ENCODE data around the gene AUTS2. TPM values are rescaled to one million over a fixed set of nuclear protein-coding genes. Genes with fewer than 3 reads are reported as not detected.

AUTS2 gene
- polyA plus RNA-seq, 1 donor (not counting 4 experiments of a cell fraction or from before 2014, with no cell fraction given) = 4.7 TPM

GRCh38 chr7:70489813-70490212 is 891.5 kb downstream of the AUTS2 start:
- dilution Hi-C loops (cut with MboI; ENCODE audit: extremely low pct_ligation_motif_present, low sequenced_read_pairs) = no loop called here
- no peak overlapping the region for H3K9ac ChIP-seq (ENCODE audit: control insufficient read depth, extremely low read depth, insufficient read depth, low read length)
- no peaks in the 10 kb centered on the region for H3K79me2 ChIP-seq (ENCODE audit: control insufficient read depth, insufficient read depth, low read length)
- H4K20me1 ChIP-seq (ENCODE audit: control insufficient read depth, extremely low read depth, insufficient read depth, low read length) = no peaks in the 10 kb centered on the region
- no peak overlapping the region for H3K27ac ChIP-seq (ENCODE audit: control insufficient read depth, insufficient read depth, low read length)
- H3K9me1 ChIP-seq (ENCODE audit: control insufficient read depth, extremely low read depth, insufficient read depth, low read length) = no peaks in the 10 kb centered on the region
- no peak overlapping the region for H2AFZ ChIP-seq (ENCODE audit: control insufficient read depth, low read length)
- FAIRE-seq = no peak
- H3K4me3 ChIP-seq (ENCODE audit: control insufficient read depth in 2 of 3, extremely low read depth in 1 of 3, insufficient read depth in 2 of 3, low read depth in 1 of 3, low read length in 3 of 3) = no peak overlapping the region
- no peak overlapping the region for H3K4me2 ChIP-seq (ENCODE audit: control insufficient read depth, extremely low read depth, insufficient read depth, low read depth, low read length)
- DNase-seq (ENCODE audit: low read depth, low spot score) = no peak
- TF ChIP-seq EZH2 (IDR thresholded peaks at IDR 0.05; ENCODE audit: low read length) = no peak
- TF ChIP-seq CTCF (optimal IDR thresholded peaks at IDR 0.05 in 1 of 3, IDR thresholded peaks at IDR 0.05 in 1 of 3, conservative IDR thresholded peaks at IDR 0.05 in 1 of 3; ENCODE audit: extremely low read depth in 1 of 3, insufficient read depth in 2 of 3, low read length in 3 of 3) = no peak
- H3K27me3 ChIP-seq (ENCODE audit: control insufficient read depth, extremely low read depth, insufficient read depth, low read length) = no peaks in the 10 kb centered on the region
- no peaks in the 10 kb centered on the region for H3K4me1 ChIP-seq (ENCODE audit: control insufficient read depth, extremely low read depth, insufficient read depth, low read length)
- H3K36me3 ChIP-seq (ENCODE audit: control insufficient read depth in 2 of 2, extremely low read depth in 1 of 2, insufficient read depth in 2 of 2, low read length in 2 of 2) = no peaks in the 10 kb centered on the region
- no peaks in the 10 kb centered on the region for H3K9me3 ChIP-seq (ENCODE audit: control insufficient read depth, low read depth, low read length)

GRCh38 chr7:70492625-70493024 is 894.4 kb downstream of the AUTS2 start:
- no peak for TF ChIP-seq CTCF (optimal IDR thresholded peaks at IDR 0.05 in 1 of 3, IDR thresholded peaks at IDR 0.05 in 1 of 3, conservative IDR thresholded peaks at IDR 0.05 in 1 of 3; ENCODE audit: extremely low read depth in 1 of 3, insufficient read depth in 2 of 3, low read length in 3 of 3)
- no peak for TF ChIP-seq EZH2 (IDR thresholded peaks at IDR 0.05; ENCODE audit: low read length)
- Histone ChIP-seq H3K9me3 (ENCODE audit: control insufficient read depth, low read depth, low read length) (no peaks in the 10 kb centered on the region), H3K36me3 (ENCODE audit: control insufficient read depth in 2 of 2, extremely low read depth in 1 of 2, insufficient read depth in 2 of 2, low read length in 2 of 2) (no peaks in the 10 kb centered on the region), H4K20me1 (ENCODE audit: control insufficient read depth, extremely low read depth, insufficient read depth, low read length) (no peaks in the 10 kb centered on the region), H3K9ac (ENCODE audit: control insufficient read depth, extremely low read depth, insufficient read depth, low read length) (no peak overlapping the region), H3K27ac (ENCODE audit: control insufficient read depth, insufficient read depth, low read length) (no peak overlapping the region), H3K4me3 (ENCODE audit: control insufficient read depth in 2 of 3, extremely low read depth in 1 of 3, insufficient read depth in 2 of 3, low read depth in 1 of 3, low read length in 3 of 3) (no peak overlapping the region), H3K4me2 (ENCODE audit: control insufficient read depth, extremely low read depth, insufficient read depth, low read depth, low read length) (no peak overlapping the region), H3K79me2 (ENCODE audit: control insufficient read depth, insufficient read depth, low read length) (no peaks in the 10 kb centered on the region), H3K4me1 (ENCODE audit: control insufficient read depth, extremely low read depth, insufficient read depth, low read length) (peaks cover under 1% of the 10 kb centered on the region), H3K9me1 (ENCODE audit: control insufficient read depth, extremely low read depth, insufficient read depth, low read length) (no peaks in the 10 kb centered on the region), H3K27me3 (ENCODE audit: control insufficient read depth, extremely low read depth, insufficient read depth, low read length) (no peaks in the 10 kb centered on the region), H2AFZ (ENCODE audit: control insufficient read depth, low read length) (no peak overlapping the region)
- FAIRE-seq = no peak
- no peak for DNase-seq (ENCODE audit: low read depth, low spot score)
- dilution Hi-C loops (cut with MboI; ENCODE audit: extremely low pct_ligation_motif_present, low sequenced_read_pairs) = no loop called here
